PC-3 (cell line): ENCODE data around the gene TTF2.

Experiments
- EZH2 ChIP-seq: fragments of 300-600 bp; sonication (generic); IDR thresholded peaks from one replicate; pipeline ENCODE4 v1.6.1; 2017; ENCODE audit warnings: antibody characterized with exemption, mild to moderate bottlenecking, low read length; ENCODE audit not compliant: unreplicated experiment
- TF ChIP-seq, protein P1 (sequence below): fragments of 300-600 bp; sonication (generic); conservative IDR thresholded peaks from 2 replicates; pipeline ENCODE4 v1.5.1; 2017; ENCODE audit warnings: antibody characterized with exemption, low read depth, mild to moderate bottlenecking, low read length

GRCh38 chr1:117058810-117059209 is 1.3 kb upstream of the TTF2 start:
- TF ChIP-seq, protein P1, sequence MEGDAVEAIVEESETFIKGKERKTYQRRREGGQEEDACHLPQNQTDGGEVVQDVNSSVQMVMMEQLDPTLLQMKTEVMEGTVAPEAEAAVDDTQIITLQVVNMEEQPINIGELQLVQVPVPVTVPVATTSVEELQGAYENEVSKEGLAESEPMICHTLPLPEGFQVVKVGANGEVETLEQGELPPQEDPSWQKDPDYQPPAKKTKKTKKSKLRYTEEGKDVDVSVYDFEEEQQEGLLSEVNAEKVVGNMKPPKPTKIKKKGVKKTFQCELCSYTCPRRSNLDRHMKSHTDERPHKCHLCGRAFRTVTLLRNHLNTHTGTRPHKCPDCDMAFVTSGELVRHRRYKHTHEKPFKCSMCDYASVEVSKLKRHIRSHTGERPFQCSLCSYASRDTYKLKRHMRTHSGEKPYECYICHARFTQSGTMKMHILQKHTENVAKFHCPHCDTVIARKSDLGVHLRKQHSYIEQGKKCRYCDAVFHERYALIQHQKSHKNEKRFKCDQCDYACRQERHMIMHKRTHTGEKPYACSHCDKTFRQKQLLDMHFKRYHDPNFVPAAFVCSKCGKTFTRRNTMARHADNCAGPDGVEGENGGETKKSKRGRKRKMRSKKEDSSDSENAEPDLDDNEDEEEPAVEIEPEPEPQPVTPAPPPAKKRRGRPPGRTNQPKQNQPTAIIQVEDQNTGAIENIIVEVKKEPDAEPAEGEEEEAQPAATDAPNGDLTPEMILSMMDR, result no peak
- no peak for TF ChIP-seq EZH2
